GM19324 (cell line): ENCODE results near the gene TEX36.
"Not testable (repeated sequence)": the region's sequence is repeated elsewhere in the genome, so short reads cannot be mapped to it uniquely, and the experiment has no call there.

Experiments
- ATAC-seq: cut with Tn5 transposase; IDR thresholded peaks from one replicate; pipeline ENCODE4 v1.9.1; 2021; ENCODE audit warnings: mild to moderate bottlenecking, moderate library complexity; ENCODE audit not compliant: unreplicated experiment, low FRiP score

Gene TEX36

DNA sequence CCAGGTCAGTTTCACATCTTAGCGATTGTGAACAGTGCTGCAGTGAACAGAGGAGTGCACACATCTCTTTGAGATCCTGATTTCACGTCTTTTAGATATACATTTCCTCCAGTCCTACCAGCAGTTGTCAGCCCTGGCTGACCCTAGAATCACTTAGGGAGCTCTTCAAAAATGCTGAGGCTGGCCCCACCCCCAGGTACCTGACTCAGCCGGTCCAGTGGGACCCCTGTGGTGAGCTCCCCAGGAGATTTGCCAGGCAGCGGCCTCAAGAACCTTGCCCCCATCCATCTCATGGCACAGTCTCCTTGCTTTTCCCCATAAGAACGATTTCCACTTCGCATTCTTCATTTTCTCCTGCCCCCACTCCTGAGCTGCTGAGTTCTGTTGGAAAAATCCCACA lies 45.5 kb downstream of the TEX36 start:
- ATAC-seq = no peak

DNA sequence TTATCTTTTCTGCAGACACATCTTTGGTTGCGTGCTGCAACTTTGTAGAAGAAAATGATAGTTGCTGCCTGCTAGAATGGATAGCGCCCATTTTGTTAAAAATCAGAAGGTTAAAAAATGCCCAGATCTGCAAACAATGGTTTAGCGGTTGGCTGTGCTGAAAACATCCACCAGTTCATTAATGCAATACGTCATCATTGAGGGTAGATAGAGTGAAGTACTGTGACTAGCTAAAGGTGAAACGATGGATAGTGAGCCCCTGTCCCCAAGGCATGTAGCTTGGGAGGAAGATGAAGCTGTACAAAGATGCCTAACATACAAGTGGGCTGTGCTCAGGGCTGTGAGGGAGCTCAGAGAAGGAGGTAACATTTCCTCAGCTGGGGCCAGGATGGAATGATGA lies 48.4 kb downstream of the TEX36 start:
- no peak for ATAC-seq

DNA sequence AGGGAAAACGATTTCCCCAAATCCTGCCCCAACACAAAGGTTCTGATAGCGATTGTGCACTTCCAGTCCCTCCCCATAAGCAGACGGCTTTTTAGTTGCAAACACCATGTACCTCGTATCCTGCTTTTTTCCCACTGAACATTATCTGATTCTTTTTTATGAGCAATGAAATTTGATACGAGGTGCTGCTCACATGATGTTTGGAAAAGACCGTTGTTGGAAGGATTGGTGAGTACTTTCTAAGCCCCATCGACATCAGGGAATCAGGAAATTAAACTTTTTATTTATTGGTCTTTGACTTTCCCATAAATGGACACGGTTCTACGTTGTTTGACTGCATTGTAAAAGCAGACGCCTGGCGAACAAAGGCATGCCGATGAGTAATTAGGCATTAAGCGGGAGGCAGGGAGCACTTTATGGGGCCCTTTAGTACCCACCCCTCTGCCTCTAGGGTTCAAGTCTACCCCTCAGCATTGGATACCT lies 49.4 kb downstream of the TEX36 start:
- ATAC-seq = no peak

- no peak for ATAC-seq
Observed at GRCh38 chr10:125631806-125632205, 51.2 kb downstream of the TEX36 start.

DNA sequence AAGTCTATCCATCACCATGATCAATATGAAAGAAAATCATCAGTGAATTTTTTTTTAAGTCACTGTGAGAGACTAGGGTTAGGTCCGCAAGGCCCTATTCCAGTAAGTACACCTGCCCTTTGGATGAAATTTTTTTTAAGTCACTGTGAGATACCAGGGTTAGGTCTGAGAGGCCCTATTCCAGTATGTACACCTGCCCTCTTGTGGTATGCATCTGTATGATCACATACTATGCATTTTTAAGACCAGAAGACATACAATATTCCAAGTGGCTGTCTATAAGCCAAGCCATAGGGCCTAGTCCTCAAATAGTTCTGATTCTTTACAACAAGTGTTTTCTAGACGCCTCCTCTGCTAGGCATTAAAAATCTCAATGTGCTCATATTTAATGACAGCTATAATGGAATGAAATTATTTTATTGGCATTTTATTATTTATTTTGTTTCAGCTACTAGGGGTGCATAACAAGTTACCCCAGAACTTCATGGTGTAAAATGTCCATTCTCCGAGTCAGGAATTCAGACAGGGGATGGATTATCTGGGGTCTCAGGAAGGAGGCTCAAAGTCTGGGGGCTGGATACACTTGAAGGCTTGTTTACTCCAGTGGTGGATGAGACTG lies 53.1 kb downstream of the TEX36 start:
- ATAC-seq = no peak

DNA sequence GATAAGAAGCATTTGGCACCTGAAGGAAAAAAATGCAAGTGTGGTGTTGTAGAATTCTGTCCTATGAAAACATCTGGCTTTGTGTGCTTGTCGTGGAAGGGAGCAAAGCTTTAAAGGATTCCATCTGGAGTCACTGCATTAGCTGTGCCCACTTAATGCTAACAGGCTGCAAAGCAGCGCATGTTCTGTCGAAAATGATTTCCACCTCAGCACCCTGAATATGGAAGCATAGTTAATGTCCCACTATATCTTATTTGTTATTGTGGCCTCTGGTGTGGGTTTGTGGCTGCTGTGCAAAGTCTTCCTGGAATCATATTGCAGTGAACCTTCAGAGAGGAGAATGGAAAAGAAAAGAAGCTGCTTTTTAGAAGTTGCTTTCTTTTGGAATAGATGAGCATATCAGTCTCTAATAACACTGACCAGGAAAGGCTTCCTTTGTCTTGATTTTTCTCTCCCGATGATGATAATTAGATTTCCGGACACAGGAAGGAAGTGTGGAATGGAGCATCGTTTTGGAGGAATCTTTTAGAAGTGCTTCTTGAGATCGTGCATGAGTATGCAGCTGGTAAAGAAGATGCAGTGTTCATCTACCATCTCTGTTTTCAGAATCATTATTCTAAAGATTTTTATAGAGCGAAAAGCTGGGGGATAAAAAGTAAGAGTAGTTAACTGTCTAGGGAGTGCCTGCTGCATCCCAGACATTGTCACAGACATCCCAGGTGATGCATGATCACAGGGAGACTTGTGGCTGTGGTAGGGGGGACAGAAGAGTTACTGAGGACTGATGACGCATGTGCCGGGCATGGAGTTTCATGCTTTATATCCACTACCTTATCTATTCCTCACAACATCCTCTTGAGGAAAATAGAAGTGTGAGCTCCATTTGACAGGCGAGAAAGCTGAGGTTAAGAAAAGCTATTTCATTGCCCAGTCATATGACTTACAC lies 54.6 kb downstream of the TEX36 start:
- ATAC-seq = no peak

- ATAC-seq = no peak
Observed at GRCh38 chr10:125627646-125628045, 55.3 kb downstream of the TEX36 start.

DNA sequence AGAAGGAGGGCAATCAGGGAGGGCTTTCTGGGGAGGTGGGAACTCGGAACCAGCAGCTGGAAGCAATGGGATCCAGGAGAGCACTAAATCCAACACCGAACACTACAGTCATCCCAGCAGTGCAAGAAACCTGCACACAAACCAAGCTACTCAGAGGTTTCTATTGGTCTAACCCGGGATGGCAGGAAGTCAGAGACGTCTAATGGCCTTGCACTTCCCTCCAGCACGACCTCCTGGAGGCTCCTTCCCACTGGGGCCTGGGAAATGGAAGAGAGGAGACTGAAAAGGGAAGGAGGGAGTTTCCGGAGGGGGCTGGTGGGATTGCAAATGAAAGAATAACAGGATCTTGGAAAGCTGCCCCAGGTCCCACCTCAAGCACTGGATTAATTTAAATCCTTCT lies 56.3 kb downstream of the TEX36 start:
- ATAC-seq = no peak

GRCh38 chr10:125625586-125625985 lies 57.4 kb downstream of the TEX36 start:
- no peak for ATAC-seq

- no peak for ATAC-seq
Observed at GRCh38 chr10:125624800-125625199, 58.2 kb downstream of the TEX36 start.

- no peak for ATAC-seq
Observed at GRCh38 chr10:125621052-125621451, 61.9 kb downstream of the TEX36 start.

DNA sequence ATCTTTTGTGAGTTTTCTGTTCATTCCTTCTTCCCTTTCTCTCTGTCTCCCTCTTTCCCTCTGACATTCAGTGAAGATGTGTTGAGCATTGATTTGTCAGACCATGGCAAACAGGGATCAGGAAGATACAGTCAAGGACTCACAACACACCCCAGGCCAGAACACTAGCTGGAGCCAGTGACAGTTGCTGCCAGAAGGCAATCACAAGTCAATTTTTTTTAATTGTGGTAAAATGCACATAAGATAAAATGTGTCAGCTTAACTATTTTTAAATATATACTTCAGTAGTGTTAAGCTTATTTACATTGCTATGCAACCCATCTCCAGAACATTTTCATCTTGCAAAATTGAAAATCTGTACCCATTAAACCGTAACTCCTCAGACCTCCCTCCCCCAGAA lies 62.6 kb downstream of the TEX36 start:
- no peak for ATAC-seq

DNA sequence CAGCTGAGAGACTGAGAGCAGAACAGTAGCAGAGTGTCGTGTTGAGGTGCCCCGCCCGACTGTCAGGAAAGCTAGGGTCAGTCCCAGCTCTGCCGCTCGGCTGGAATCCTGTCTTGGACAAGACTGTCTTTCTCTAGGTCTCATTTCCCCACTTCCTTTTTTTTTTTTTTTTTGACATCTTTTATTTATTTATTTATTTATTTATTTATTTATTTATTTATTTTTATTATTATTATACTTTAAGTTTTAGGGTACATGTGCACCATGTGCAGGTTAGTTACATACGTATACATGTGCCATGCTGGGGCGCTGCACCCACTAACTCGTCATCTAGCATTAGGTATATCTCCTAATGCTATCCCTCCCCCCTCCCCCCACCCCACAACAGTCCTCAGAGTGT lies 69.9 kb downstream of the TEX36 start:
- ATAC-seq = not testable (repeated sequence)

GRCh38 chr10:125611756-125612155 lies 71.2 kb downstream of the TEX36 start:
- no peak for ATAC-seq

DNA sequence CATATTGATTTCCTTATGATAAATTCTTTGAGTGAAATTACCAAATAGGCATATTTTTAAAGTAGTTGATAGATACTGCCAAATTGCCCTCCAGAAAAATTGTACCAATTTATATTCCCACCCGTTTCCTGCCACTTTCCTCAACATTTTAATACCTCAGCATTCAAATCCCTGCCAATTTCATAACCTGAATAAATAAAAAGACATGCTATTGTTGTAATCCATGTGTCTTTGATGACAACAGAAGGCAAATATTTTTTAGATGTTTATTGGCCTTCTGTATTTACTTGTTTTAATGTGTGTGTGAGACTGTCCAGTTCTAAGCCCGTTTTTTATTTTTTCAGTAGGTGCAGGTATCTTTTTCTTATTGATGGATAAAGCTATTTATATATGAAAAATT lies 71.7 kb downstream of the TEX36 start:
- no peak for ATAC-seq

DNA sequence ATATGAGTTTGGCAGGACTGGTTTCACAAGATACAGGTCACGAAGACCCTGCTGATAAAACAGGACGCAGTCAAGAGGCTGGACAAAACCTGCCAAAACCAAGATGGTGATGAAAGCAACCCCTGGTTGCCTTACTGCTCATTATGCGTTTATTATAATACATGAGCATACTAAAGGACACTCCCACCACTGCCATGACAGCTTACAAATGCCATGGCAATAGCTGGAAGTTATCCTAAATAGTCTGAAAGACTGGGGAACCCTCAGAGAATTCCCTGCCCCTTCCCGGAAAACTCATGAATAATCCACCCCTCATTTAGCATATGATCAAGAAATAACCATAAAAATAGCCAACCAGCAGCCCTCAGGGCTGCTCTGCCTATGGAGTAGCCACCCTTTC lies 73.1 kb downstream of the TEX36 start:
- ATAC-seq = no peak

- no peak for ATAC-seq
Observed at GRCh38 chr10:125608474-125608873, 74.5 kb downstream of the TEX36 start.

- no peak for ATAC-seq
Observed at GRCh38 chr10:125607689-125608290, 75.2 kb downstream of the TEX36 start.

- no peak for ATAC-seq
Observed at GRCh38 chr10:125606414-125607010, 76.5 kb downstream of the TEX36 start.
